Activated naive CD4-positive, alpha-beta T cell treated with anti-CD3 and anti-CD28 coated beads, Interleukin-2, amount 10 ng/mL, durations not matched to agents 5 hours and 36 hours (primary cell): ENCODE measurements around the gene LKAAEAR1. TPM values are rescaled to one million over a fixed set of nuclear protein-coding genes. Genes with fewer than 3 reads are reported as not detected.

Source experiments
- microRNA-seq: library from miRNA; unstranded; fragments of <30 nt; microRNA quantifications from one replicate; pipeline ENCODE4 v1.2.0, GENCODE V29; 2022; ENCODE audit warnings: borderline microRNAs expressed, borderline replicate concordance
- total RNA-seq, 2 experiments: library from RNA; stranded (reverse); gene quantifications; one replicate each; pipeline ENCODE4 v1.2.3, GENCODE V29; 2021

LKAAEAR1 gene
- total RNA-seq = under 1 TPM; 0.31 to 0.45 TPM

GRCh38 chr20:64083804-64084684 lies at the start of gene LKAAEAR1:
Gene LKAAEAR1, minus strand, starts transcription at chr20:64084398. Its CDS starts 179 bp downstream, at chr20:64084219.

GRCh38 chr20:64106981-64107735 lies 23.0 kb upstream of the LKAAEAR1 start, which contains the start of gene NPBWR2:
Gene NPBWR2, minus strand, starts transcription at chr20:64107565. Its CDS starts 734 bp downstream, at chr20:64106831.

GRCh38 chr20:64080013-64080812 lies 4.0 kb downstream of the LKAAEAR1 start, which contains the start of gene OPRL1:
Gene OPRL1, plus strand, starts transcription at chr20:64080082. Its CDS starts 12,639 bp downstream, at chr20:64092721.

GRCh38 chr20:64079273-64080012 lies 4.8 kb downstream of the LKAAEAR1 start, which contains the start of gene RGS19:
Gene RGS19, minus strand, starts transcription at chr20:64079518. Its CDS starts 2,632 bp downstream, at chr20:64076886.

GRCh38 chr20:64062596-64063388 lies 21.4 kb downstream of the LKAAEAR1 start, which contains the start of gene TCEA2:
Gene TCEA2, plus strand, starts transcription at chr20:64063198. Its CDS starts 115 bp downstream, at chr20:64063313.

GRCh38 chr20:64049060-64049877 lies 34.9 kb downstream of the LKAAEAR1 start, which contains the start of gene SOX18:
Gene SOX18, minus strand, starts transcription at chr20:64049639. Its CDS starts 123 bp downstream, at chr20:64049516.

GRCh38 chr20:64035933-64036345 lies 48.3 kb downstream of the LKAAEAR1 start, which contains the start of gene C20orf204:
Gene C20orf204, plus strand, starts transcription at chr20:64036182. Its CDS starts 142 bp downstream, at chr20:64036324.

Small RNA genes lying within 50 kb of the gene (microRNA-seq; reads per million reads assigned to microRNA genes)
- gene MIR6813 = 1.5 reads per million

Other genes with a start within 250 kb of the LKAAEAR1 start
- under 1 TPM in 1 of 2 experiments, not detected in 1; 0.13 TPM for gene ABHD16B, start 222.9 kb downstream of the LKAAEAR1 start, total RNA-seq
- gene TPD52L2, start 219.1 kb downstream of the LKAAEAR1 start, total RNA-seq = 10 to 100 TPM; 42.7 to 44.8 TPM
- gene DNAJC5, start 189.3 kb downstream of the LKAAEAR1 start, total RNA-seq = 10 to 100 TPM; 48.1 to 51.1 TPM
- 10 to 100 TPM; 37.3 to 40.1 TPM for gene UCKL1, start 128.0 kb downstream of the LKAAEAR1 start, total RNA-seq
- gene ZNF512B, start 114.5 kb downstream of the LKAAEAR1 start, total RNA-seq = 10 to 100 TPM; 23.4 to 24.6 TPM
- 10 to 100 TPM; 20.5 to 20.7 TPM for gene SAMD10, start 104.8 kb downstream of the LKAAEAR1 start, total RNA-seq
- 10 to 100 TPM; 71.1 to 71.3 TPM for gene PRPF6, start 103.3 kb downstream of the LKAAEAR1 start, total RNA-seq
- gene C20orf204, start 48.2 kb downstream of the LKAAEAR1 start, total RNA-seq = 1 to 10 TPM; 2.7 to 3.6 TPM
- under 1 TPM; 0.28 to 0.31 TPM for gene SOX18, start 34.8 kb downstream of the LKAAEAR1 start, total RNA-seq
- gene TCEA2, start 21.2 kb downstream of the LKAAEAR1 start, total RNA-seq = 10 to 100 TPM; 65.0 to 69.1 TPM
- gene RGS19, start 4.9 kb downstream of the LKAAEAR1 start, total RNA-seq = 100 to 1,000 TPM; 117 to 124 TPM
- gene OPRL1, start 4.3 kb downstream of the LKAAEAR1 start, total RNA-seq = 1 to 10 TPM; 1.8 to 1.9 TPM
- gene NPBWR2, start 23.2 kb upstream of the LKAAEAR1 start, total RNA-seq = not detected
- gene MYT1, start 80.1 kb upstream of the LKAAEAR1 start, total RNA-seq = not detected
- 10 to 100 TPM; 75.0 to 78.9 TPM for gene PCMTD2, start 171.3 kb upstream of the LKAAEAR1 start, total RNA-seq